Cerebellar nuclear complex (tissue), 1 donor: ENCODE data around the gene TCF7L2.

Experiments
- DNase-seq, 2 experiments: peaks; one replicate each; lab custom pipeline; 2025; lab: John Stamatoyannopoulos, UW

TCF7L2 gene

DNA sequence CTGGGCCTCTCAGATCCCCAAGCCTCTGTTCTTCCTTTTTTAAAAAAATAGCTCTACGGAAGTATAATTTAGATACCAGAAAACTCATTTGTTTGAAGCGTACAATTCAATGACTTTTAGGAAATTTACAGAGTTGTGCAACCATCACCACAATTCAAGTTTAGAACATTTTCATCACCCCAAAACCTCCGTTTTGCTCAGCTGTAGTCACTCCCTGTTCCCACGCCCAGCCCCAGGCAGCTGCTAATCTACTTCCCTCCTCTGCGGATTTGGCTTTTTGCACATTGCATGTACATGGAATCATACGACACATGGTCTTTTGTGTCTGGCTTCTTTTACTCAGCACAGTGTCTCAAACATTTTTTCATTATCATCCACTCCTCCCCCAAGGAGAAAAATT, 229.2 kb downstream of the TCF7L2 start:
- no peak for DNase-seq

- DNase-seq, result no peak
Observed at GRCh38 chr10:113179966-113180365, 229.9 kb downstream of the TCF7L2 start.

GRCh38 chr10:113180401-113181154, 230.5 kb downstream of the TCF7L2 start:
- DNase-seq, result no peak

- no peak for DNase-seq
Observed at GRCh38 chr10:113182154-113182553, 232.1 kb downstream of the TCF7L2 start.

GRCh38 chr10:113183573-113183972, 233.5 kb downstream of the TCF7L2 start:
- no peak for DNase-seq

DNA sequence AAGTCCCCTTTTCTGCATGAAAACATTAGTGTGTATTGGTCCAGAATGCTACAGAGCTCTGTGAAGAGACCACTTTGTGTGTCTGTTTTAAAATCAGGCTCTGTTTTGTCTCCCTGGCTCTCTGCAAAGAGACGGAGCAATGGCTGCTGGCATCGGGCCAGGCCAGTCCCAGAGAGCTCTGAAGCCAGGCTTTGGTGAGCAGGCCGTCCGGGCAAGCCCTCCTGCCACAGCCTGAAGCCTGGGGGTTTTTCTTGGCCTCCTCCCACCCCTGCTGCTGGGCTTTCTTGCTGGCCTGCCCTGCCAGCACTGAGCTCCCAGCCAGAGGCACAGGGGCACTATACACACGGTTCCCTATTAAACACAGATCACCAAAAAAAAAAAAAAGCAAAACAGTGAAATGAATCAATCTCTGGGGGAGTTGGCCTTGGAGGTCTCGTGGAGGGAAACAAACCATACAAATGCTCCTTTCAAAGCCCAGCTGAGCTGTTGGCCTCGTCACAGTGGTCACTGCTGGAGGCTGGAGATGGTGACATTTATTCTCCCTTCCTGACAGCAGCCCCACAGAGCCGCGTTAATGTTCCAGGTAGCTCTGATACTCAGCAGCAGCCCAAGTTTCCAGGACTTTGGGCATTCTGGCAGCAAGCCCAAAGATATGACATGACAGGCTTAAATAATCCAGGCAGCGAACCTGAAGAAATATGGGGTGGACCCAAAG, 237.2 kb downstream of the TCF7L2 start:
- DNase-seq, result no peak

DNA sequence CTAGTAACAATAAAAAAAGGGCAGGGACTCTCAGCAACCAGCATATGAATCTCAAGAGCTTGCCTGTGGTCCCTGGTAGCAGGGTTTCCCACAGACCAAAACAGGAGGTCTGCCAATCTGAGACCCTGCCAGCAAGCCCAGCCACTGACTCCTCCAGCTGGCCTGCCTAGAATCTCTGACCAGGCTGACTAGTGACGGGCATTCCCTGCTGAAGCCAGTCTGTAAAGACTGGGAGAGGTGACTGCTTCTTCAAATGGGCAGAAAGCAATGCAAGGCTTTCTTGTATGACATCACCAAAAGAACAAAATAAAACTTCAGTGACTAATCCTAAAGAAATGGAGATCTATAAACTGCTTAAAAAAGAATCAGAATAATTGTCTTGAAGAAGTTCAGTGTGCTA, 249.4 kb downstream of the TCF7L2 start:
- no peak for DNase-seq

DNA sequence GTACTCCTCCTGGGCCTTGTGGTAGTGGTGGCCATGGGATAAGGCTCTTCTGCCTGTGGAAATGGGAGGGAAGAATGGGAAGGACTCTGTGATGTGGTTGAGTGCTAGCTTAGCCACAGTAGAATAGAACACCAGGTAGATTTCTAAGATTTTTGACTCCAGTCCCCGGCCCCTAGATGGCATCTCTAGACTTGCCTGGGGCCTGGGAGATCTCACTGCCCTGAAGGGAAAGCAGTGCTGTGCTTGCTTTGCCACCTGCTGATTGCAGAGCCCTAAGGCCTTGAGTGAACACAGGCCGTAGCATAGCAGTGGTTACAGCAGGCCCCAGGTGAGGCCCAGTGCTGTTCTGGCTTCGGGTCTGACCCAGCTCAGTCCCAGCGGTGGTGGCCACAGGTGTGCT, 252.0 kb downstream of the TCF7L2 start:
- DNase-seq, result no peak

- no peak for DNase-seq
Observed at GRCh38 chr10:113207924-113208323, 257.9 kb downstream of the TCF7L2 start.

- DNase-seq, result no peak
Observed at GRCh38 chr10:113213035-113213434, 263.0 kb downstream of the TCF7L2 start.

GRCh38 chr10:113214331-113214730, 264.3 kb downstream of the TCF7L2 start:
- DNase-seq, result no peak

GRCh38 chr10:113216102-113216501, 266.1 kb downstream of the TCF7L2 start:
- no peak for DNase-seq
